GM19463 (cell line): ENCODE results near the gene GLRA2.
"Not testable (repeated sequence)": the region's sequence is repeated elsewhere in the genome, so short reads cannot be mapped to it uniquely, and the experiment has no call there.

Source experiments
- ATAC-seq: cut with Tn5 transposase; IDR thresholded peaks from one replicate; pipeline ENCODE4 v1.9.1; 2021; ENCODE audit warnings: mild to moderate bottlenecking, moderate library complexity; ENCODE audit not compliant: unreplicated experiment

GLRA2 gene

GRCh38 chrX:14590693-14591424, 61.5 kb downstream of the GLRA2 start:
- ATAC-seq = no peak

DNA sequence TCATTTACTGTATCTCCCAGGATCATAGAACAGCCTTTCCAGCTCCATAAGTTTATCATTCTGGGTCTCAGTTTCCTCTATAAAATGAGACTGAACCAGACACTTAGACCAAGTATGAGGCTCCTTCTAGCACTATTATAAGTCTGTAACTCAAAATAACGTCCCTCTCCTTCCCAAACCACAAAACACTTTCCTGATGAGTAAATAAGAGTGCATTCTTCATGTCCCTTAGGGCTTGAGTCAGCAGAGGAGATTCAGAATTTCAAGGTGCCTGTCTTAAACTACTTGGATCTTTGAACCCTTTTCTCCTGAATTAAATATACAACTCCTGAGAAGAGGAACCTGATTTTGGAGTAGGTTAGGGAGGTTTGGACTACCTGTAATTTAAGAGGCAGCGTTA, 62.6 kb downstream of the GLRA2 start:
- ATAC-seq = no peak

DNA sequence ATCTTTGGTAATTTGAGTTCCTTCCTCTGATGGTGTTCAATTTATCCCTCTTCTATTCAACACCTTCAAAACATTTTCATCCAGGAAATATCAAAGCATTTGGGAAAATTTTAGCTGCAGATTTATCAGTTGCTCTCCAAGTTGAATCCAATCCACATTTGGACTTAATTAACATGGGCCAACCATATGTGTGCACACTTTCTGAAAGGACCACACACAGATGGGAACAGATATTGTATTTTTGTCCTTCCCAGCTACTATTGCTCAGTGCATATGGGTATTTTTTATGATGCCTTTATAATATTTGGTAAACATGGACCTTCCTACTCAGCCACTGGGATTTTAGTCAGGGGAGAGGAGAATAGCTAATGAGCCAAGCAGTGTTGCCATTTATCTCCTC, 65.2 kb downstream of the GLRA2 start:
- ATAC-seq = no peak

- no peak for ATAC-seq
Observed at GRCh38 chrX:14598330-14598729, 69.0 kb downstream of the GLRA2 start.

- ATAC-seq = no peak
Observed at GRCh38 chrX:14607446-14607985, 78.2 kb downstream of the GLRA2 start.

- ATAC-seq = not testable (repeated sequence)
Observed at GRCh38 chrX:14612450-14612849, 83.1 kb downstream of the GLRA2 start.

DNA sequence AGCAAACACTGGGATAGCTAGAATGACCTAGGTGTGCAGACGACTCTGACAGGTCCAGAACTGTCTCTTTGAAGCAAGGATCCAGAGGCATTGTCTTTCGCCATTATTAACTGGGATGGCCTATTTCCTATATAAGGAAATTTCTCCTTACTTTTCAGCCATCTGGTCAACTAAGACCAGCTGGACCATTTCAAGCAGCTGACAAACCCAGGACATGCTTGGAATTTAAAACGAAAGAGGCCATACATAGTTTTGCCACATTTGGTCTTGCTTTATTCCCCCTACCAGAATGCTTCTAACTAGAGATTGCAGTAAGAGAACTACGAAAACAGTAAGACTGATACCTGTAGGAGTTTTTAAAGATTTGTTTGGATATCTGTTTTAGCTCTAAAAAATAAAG, 87.0 kb downstream of the GLRA2 start:
- no peak for ATAC-seq

DNA sequence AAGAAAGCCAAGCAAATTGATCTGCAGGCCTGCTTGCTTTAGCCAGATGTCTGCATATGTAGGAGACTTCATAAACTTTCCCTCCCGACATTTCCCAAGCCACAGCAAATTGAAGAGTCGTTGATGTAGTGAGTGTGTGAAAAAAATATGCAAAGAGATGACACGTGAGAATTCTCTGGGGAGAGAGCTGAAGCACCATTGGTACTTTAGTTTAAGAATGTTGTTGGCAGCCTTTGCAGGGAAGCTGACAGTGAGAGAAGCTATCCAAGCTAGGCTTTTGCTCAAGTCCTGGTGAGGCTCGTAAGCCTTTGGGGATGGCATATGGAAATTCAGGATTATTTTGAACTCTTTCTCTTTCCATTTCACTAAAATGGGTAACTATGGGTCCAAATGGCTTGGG, 87.5 kb downstream of the GLRA2 start:
- ATAC-seq = no peak

GRCh38 chrX:14618177-14618965, 89.0 kb downstream of the GLRA2 start:
- ATAC-seq = no peak

- ATAC-seq = no peak
Observed at GRCh38 chrX:14630733-14631132, 101.4 kb downstream of the GLRA2 start.

GRCh38 chrX:14641681-14642655, 112.6 kb downstream of the GLRA2 start:
- no peak for ATAC-seq

GRCh38 chrX:14660970-14661369, 131.6 kb downstream of the GLRA2 start:
- ATAC-seq = no peak

DNA sequence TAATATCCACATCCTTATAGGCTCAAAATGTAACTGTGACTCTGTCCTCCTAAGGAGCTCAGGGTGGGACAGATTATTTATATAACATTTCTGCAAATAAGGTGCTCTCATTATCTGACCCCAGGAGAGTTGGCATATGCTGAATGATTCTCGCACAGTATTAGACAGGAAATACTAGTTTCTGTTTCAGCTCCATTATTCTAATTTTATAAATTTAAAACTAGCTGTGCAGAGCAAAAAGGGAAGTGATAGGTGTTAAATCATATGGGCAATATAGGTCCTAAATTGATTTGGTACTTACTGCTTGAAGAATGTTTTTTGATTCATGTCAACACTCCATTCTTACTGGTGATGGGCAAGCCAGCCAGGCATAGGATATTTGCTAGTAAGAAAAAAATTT, 141.5 kb downstream of the GLRA2 start:
- ATAC-seq = peak; percentile 49

DNA sequence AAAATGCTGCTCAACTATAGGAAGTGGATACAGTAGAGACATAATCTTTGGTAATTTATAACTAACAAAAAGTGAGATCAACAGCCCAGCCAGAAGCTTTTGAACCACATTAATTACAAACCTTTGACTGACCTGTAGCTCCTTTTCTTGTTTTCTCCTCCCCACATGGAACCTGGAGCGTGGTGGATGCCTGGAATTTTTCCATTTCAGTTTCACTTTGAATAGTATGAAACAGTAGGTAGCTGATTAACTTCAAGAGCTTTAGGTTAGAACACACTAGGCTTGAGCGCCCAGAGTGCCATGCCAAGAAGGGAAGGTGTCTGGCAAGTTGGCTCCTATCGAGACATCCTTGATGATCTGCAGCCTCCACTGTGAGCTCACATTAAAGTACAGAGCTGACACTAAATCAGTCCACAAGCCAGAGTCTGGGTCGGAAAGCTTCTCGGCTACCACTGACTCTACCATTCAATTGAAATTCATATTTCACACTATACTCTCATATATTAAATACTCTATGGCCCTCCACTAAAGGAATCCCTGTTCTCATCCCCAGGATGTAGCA, 143.4 kb downstream of the GLRA2 start:
- ATAC-seq = no peak

GRCh38 chrX:14673236-14673635, 143.9 kb downstream of the GLRA2 start:
- no peak for ATAC-seq

DNA sequence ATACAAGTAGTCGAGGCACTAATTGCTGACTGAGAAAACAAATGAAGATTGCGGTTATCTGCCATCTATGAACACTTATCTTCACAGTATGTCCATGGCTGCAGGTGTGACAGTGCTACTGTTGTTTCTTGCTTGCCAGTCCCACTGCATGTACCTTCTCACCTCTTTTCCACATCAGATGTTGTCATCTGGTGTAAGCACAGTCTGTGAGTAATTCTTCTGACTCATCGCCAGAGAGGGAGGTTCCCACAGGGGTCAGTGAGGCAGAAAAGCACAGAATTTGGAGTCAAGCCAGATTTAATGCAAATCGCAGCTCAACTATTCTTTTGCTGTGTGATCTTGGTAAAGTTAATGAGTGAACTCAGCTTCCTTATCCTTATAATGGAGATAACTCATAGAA, 144.4 kb downstream of the GLRA2 start:
- ATAC-seq = peak; percentile 92

DNA sequence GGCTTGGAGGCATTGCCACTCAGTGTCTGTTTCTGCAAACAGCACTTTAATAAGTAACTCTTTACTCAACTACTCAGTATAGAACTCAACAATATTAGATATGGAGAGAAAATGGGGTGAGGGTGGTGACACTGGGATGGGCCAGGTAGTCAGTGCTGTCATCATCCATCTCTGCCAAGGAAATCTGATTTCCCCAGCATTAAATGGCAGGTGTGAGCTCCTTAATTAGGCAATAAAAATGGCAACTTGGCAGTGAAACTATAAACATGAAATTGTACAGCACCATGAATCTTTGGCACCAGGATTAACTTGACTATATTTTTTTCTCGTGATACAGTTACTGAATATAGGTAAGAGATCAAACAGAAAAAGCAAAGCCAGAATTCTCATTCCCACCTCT, 146.2 kb downstream of the GLRA2 start:
- ATAC-seq = no peak

GRCh38 chrX:14676431-14676830, 147.1 kb downstream of the GLRA2 start:
- ATAC-seq = no peak

DNA sequence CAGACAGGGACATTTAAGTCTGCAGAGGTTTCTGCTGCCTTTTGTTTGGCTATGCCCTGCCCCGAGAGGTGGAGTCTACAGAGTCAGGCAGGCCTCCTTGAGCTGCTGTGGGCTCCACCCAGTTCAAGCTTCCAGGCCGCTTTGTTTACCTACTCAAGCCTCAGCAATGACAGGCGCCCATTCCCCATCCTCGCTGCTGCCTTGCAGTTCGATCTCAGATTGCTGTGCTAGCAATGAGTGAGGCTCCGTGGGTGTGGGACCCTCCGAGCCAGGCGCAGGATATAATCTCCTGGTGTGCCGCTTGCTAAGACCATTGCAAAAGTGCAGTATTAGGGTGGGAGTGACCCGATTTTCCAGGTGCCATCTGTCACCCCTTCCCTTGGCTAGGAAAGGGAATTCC, 159.0 kb downstream of the GLRA2 start:
- ATAC-seq = not testable (repeated sequence)

GRCh38 chrX:14690553-14690952, 161.2 kb downstream of the GLRA2 start:
- ATAC-seq = no peak

DNA sequence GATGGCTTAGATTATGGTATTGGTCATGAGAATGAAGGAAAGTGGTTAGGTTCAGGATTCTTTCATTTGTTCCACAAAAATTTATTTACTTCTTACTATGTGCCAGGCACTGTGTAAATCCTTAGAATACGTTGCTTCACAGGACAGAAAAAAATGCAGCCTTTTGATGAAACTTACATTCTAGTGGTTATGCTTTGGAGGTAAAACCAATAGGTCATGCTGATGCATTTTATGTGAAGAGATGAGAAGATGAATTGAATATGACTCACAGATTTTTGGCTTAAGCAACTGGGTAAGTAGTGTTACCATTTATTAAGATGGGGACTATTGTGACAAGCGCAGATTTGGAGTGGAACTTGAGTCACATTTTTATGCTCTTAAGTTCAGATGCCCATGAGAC, 165.3 kb downstream of the GLRA2 start:
- ATAC-seq = no peak
